Immature natural killer cell (primary cell): ENCODE results near the gene MAGEA11. TPM values are rescaled to one million over a fixed set of nuclear protein-coding genes. Genes with fewer than 3 reads are reported as not detected.
"Not testable (repeated sequence)": the region's sequence is repeated elsewhere in the genome, so short reads cannot be mapped to it uniquely, and the experiment has no call there.

Experiments
- DNase-seq, 3 donors: peaks; one replicate each; pipeline ENCODE4 v3.0.0; 2022; ENCODE audit warnings: mixed read lengths in 1 of 3
- H3K27ac Mint-ChIP-seq, 6 donors: one replicate each; pipeline ENCODE4 v1.8.0; 2020; ENCODE audit warnings: mixed read lengths in 6 of 6, mild to moderate bottlenecking in 5 of 6, inconsistent platforms in 4 of 6, moderate library complexity in 3 of 6
- H3K27me3 Mint-ChIP-seq, 3 donors: one replicate each; pipeline ENCODE4 v1.8.0; 2020 to 2021; ENCODE audit warnings: low read depth in 3 of 3, mild to moderate bottlenecking in 3 of 3, mixed read lengths in 3 of 3, moderate library complexity in 3 of 3, inconsistent platforms in 1 of 3
- H3K36me3 Mint-ChIP-seq, 3 donors: one replicate each; pipeline ENCODE4 v1.8.0; 2020; ENCODE audit warnings: mixed read lengths in 3 of 3, inconsistent platforms in 2 of 3, mild to moderate bottlenecking in 2 of 3
- H3K4me1 Mint-ChIP-seq, 2 donors: one replicate each; pipeline ENCODE4 v1.8.0; 2020; ENCODE audit warnings: inconsistent platforms in 2 of 2, mild to moderate bottlenecking in 2 of 2, mixed read lengths in 2 of 2, moderate library complexity in 1 of 2
- H3K4me3 Mint-ChIP-seq, 5 donors: one replicate each; pipeline ENCODE4 v1.8.0; 2020; ENCODE audit warnings: mild to moderate bottlenecking in 5 of 5, mixed read lengths in 5 of 5, inconsistent platforms in 3 of 5, moderate library complexity in 3 of 5
- H3K9me3 Mint-ChIP-seq, 6 donors: one replicate each; pipeline ENCODE4 v1.8.0; 2020; ENCODE audit warnings: mild to moderate bottlenecking in 6 of 6, mixed read lengths in 6 of 6, inconsistent platforms in 4 of 6, moderate library complexity in 3 of 6
- polyA plus RNA-seq, 3 donors: library from polyadenylated mRNA; unstranded; fragments of 300-500 nt; fragmentation: Illumina TruSeq; gene quantifications; one replicate each; pipeline ENCODE4 v1.2.3, GENCODE V29; 2021

The MAGEA11 gene, protein sequence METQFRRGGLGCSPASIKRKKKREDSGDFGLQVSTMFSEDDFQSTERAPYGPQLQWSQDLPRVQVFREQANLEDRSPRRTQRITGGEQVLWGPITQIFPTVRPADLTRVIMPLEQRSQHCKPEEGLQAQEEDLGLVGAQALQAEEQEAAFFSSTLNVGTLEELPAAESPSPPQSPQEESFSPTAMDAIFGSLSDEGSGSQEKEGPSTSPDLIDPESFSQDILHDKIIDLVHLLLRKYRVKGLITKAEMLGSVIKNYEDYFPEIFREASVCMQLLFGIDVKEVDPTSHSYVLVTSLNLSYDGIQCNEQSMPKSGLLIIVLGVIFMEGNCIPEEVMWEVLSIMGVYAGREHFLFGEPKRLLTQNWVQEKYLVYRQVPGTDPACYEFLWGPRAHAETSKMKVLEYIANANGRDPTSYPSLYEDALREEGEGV
- not detected for polyA plus RNA-seq

DNA sequence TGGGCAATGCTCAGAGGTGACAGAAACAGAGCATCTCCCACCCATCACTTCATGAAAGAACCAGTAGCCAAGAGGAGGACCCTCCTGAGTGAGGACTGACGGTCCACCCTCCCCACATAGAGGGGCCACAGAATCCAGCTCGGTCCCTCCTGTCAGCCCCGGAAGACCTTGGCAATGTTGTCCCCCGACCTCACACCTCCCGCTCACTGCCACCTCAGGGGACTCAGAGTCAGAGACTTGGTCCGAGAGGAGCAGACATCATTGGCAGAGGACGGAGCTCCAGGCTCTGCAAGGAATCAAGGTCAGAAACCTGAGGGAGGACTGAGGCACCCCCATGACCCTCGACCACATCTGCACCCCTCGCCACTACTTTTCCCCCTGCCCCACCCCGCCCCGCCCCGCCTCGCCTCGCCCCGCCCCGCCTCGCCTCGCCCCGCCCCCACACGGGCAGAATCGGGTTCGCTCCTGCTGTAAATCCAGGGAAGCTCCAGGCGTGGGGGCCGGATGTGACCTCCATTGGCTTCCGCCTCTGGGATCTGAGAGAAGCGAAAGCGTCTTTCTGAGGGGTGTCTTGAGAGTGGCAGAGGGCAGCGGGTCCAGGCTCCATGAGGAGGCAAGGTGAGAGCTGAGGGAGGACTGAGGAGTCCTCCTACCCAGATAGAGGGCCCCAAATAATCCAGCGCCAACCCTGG, at the start of gene MAGEA11:
Gene MAGEA11, plus strand, starts transcription at position 516 of the 692 bp plus-strand sequence. CDS start 1,100 bp downstream, outside the sequence.
- peaks cover 2 to 6% (median 3%) of the 10 kb centered on the region in 3 donors for H3K27me3 Mint-ChIP-seq

DNA sequence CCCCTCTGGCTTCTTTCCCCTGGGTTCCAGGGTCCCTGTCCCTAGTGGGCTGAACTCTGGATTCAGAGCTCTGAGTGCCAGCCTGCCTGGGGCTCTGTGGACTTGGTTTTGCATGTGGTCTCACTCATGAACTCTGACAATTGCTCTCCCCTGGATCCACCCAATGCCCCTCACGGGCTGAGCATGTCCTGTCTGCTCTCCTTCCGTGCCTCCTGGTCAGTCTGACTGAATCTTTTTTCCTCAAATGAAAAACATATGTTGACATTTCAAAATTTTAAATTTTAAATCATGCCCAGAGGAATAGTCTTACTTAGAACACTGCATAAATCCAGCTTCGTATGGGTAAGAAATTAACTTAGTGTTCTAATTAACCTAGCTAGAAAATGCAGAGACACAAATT, 36.8 kb upstream of the MAGEA11 start:
- not testable (repeated sequence) for H3K27ac Mint-ChIP-seq, DNase-seq, H3K27me3 Mint-ChIP-seq, H3K4me1 Mint-ChIP-seq, H3K4me3 Mint-ChIP-seq, H3K36me3 Mint-ChIP-seq, H3K9me3 Mint-ChIP-seq

More for the DNA sequence above, at the start of gene MAGEA11:
- DNase-seq, result no peak
- Mint-ChIP-seq H3K4me3 (no peak within 1 kb of the TSS), H3K27ac (no peak within 1 kb of the TSS), H3K9me3 (no peaks in the 10 kb centered on the region), H3K36me3 (no peaks in the 10 kb centered on the region), H3K4me1 (no peaks in the 10 kb centered on the region)

DNA sequence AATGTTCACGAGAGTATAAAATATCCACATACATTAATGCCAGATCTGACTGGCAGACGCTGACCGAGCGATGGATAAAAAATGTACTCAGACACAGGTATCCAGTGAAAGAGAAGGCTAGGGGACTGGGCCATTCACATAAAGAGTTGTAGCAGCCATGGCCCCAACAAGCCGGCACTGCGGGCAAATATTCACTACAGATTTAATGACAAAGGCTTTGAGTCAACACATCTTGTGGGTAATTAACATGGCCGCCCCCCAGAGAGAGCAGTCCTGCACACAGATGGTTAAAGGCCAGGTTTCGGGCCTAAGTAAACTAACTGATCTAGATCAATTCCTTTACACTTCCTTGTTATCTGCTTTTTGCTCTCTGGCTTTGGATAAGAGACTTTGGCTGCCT, 36.3 kb upstream of the MAGEA11 start:
- not testable (repeated sequence) for H3K27me3 Mint-ChIP-seq, H3K27ac Mint-ChIP-seq, H3K4me3 Mint-ChIP-seq, DNase-seq, H3K4me1 Mint-ChIP-seq, H3K36me3 Mint-ChIP-seq, H3K9me3 Mint-ChIP-seq

DNA sequence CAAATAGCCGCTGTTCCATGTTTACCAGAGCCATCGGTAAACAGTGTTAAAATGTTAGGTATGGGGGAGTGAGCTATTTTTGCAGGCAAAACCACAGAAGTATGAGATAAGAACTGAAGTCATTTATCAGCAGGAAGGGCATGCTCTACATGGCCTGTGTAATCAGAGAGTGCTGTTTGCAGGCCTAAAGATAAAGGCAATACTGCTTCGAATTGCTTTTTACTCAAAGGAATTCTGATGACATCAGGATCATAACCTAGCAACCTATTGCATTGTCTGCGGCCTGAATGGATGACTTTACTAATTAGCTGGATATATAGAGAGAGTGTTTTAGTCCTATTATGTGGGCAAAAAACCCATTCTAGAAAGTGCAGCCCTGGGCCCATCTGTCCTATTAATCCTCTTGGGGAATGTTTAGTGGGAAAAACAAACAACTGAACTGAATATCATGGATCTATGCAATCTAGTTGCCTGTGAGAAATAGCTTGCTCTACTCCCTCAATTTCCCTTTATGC, 32.6 kb upstream of the MAGEA11 start:
- H3K4me3 Mint-ChIP-seq, H3K9me3 Mint-ChIP-seq: not testable (repeated sequence)

DNA sequence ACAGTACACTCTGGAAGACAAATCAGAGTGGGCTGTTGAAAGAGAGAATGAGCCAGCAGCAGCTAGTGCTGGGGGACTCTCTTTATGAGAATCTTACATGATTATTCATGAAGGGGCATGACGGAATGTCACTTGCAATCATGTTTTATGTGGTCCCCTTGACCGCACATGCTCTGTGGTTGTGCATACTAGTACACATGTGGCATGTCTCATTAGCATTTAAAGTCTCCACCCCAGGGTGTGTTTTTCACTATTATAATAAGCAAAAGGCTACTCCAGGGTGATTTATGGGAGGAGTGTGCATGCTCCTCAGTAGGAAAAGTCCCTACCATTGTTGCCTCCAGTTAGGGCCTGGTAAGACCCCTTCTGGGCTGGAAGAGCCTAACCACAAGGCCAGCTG, 30.7 kb upstream of the MAGEA11 start:
- H3K4me1 Mint-ChIP-seq, result no peaks in the 10 kb centered on the region
- H3K9me3 Mint-ChIP-seq, result no peaks in the 10 kb centered on the region
- H3K27ac Mint-ChIP-seq, result no peak overlapping the region
- H3K27me3 Mint-ChIP-seq, result peaks cover 0 to 11% (median 0%) of the 10 kb centered on the region in 3 donors
- H3K36me3 Mint-ChIP-seq, result no peaks in the 10 kb centered on the region
- H3K4me3 Mint-ChIP-seq, result no peak overlapping the region
- no peak for DNase-seq

More for the DNA sequence above, 32.6 kb upstream of the MAGEA11 start:
- not testable (repeated sequence) for H3K27me3 Mint-ChIP-seq, H3K4me1 Mint-ChIP-seq, DNase-seq, H3K27ac Mint-ChIP-seq, H3K36me3 Mint-ChIP-seq

DNA sequence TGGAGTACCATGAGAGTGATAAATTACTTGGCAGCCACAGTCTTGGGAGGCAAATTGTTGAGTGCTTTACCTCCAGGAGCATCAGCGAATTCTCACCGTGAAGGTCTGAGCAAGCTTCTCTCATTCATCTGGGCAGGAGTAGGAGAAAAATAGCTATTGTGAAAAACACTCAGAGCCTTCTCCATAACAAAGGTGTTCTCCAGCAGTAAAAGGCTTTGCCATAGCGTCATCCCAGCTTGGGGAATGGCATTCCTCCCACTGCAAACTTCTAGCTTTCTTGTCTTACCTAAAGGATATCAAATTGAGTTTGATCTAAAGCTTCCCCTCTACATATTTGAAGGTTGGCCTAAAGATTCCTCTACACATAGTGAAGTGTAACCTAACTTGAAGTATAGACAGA, 29.8 kb upstream of the MAGEA11 start:
- no peak overlapping the region for H3K27ac Mint-ChIP-seq
- no peak overlapping the region for H3K4me3 Mint-ChIP-seq
- H3K36me3 Mint-ChIP-seq, result no peaks in the 10 kb centered on the region
- DNase-seq, result no peak
- peaks cover 0 to 11% (median 0%) of the 10 kb centered on the region in 3 donors for H3K27me3 Mint-ChIP-seq
- no peaks in the 10 kb centered on the region for H3K4me1 Mint-ChIP-seq
- H3K9me3 Mint-ChIP-seq, result no peaks in the 10 kb centered on the region

DNA sequence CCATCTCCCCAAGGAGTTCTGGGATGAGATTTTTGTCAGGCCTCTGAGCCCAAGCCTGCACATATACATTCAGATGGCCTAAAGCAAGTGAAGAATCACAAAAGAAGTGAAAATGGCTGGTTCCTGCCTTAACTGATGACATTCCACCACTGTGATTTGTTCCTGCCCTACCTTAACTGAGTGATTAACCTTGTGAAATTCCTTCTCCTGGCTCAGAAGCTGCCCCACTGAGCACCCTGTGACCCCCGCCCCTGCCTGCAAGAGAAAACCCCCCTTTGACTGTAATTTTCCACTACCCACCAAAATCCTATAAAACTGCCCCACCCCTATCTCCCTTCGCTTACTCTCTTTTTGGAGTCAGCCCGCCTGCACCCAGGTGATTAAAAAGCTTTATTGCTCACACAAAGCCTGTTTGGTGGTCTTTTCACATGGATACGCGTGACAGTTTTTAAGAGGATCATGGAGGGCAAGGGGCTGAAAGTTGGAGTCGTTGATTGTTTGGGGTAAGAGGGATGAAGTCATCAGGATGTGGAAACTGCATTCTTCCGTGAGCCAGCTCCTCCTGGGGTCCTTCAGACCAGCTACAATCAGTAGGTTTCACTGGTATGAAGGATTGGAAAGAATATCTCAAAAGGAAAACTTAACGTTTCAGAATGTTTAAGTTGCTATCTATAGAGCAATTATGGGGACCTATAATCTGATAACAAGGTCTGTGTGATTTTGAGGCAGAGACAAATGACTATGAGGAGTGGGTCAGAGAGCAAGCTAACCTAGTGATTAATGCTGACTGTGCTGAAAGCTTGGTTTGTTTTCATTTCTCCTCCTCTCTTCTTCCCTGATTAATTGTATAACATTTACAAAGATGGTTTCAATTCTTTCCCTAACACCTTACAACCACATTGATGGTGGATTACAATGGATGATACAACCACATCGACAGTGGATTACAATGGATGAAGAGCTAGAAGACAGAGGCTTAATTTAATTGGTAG, 28.6 kb upstream of the MAGEA11 start:
- H3K27me3 Mint-ChIP-seq, result peaks cover 0 to 11% (median 2%) of the 10 kb centered on the region in 3 donors
- no peaks in the 10 kb centered on the region for H3K4me1 Mint-ChIP-seq
- no peaks in the 10 kb centered on the region for H3K9me3 Mint-ChIP-seq
- no peak overlapping the region for H3K27ac Mint-ChIP-seq
- no peak overlapping the region for H3K4me3 Mint-ChIP-seq
- no peak for DNase-seq
- H3K36me3 Mint-ChIP-seq, result no peaks in the 10 kb centered on the region

DNA sequence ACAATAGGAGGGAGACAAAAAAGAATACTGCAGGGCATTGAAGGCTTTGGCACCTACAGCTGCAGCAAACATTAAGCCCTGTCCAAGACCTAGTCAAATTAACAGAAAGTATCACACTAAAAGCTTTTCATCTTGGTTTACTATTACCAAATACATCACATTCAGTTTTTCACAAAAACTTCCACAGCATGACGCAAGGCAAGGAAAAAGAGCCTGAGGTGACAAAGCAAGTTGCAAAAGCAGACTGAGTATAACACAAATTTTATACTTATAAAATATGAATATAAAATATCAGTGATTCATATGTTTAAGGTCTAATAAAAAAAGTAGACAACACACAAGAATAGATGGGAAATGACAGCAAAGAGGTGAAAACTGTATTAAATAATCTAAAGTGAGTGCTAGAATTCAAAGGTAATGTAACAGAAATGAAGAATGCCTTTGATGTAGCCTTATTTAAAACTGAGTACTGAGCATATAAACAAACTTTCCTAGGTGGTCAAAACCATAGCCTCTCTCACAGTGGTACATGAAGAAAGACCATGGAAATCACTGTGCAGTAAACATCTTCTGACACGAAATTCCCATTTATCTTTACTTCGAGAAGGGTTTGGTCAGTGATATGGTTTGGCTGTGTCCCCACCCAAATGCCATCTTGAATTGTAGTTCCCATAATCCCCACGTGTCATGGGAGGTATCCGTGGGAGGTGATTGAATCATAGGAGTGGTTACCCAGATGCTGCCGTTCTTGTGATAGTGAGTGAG, 27.7 kb upstream of the MAGEA11 start:
- Mint-ChIP-seq H3K27ac (no peak overlapping the region), H3K27me3 (peaks cover 0 to 11% (median 2%) of the 10 kb centered on the region in 3 donors), H3K4me1 (no peaks in the 10 kb centered on the region), H3K4me3 (no peak overlapping the region), H3K36me3 (no peaks in the 10 kb centered on the region), H3K9me3 (no peaks in the 10 kb centered on the region)
- DNase-seq, result no peak

DNA sequence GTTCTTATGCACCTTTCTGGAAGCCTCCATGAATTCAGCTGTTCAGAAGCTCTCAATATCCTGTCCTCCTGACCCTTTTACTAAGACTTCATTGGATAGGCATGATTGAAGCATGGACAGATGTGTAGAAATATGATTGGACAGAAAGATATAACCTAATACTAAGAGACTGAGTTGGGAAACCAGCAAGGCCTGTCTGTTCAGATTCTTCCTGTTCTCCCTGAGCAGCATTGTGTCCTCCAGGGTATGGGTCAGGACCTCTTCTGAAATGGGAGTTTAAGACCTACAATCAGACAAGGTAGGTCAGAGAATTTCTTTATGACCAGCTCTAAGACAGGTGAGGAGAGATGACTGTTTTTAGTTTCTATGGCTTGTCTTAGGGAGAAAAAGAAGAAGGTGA, 23.9 kb upstream of the MAGEA11 start:
- peaks cover 0 to 15% (median 5%) of the 10 kb centered on the region in 3 donors for H3K27me3 Mint-ChIP-seq

DNA sequence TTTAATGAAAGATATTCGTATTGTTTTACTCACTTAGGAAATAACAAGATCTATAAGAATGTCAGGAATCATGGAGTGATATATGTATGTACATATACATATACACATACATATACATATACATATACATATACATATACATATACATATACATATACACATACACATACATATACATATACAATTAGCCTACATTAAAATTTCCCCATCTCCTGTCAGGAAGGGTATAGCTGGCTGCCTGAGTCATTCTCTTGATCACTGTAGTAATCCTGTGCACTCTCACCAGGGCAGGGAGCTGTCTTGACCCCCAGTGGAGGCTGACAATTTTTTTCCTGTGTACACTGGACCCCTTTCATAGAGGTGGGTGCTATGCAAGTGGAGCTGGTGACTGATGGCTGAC, 23.3 kb upstream of the MAGEA11 start:
- H3K27me3 Mint-ChIP-seq, result peaks cover 0 to 19% (median 5%) of the 10 kb centered on the region in 3 donors
- H3K27ac Mint-ChIP-seq, result no peak overlapping the region
- H3K4me1 Mint-ChIP-seq, result no peaks in the 10 kb centered on the region
- DNase-seq, result no peak
- peaks cover 0 to 9% (median 2%) of the 10 kb centered on the region in 6 donors for H3K9me3 Mint-ChIP-seq
- no peaks in the 10 kb centered on the region for H3K36me3 Mint-ChIP-seq
- no peak overlapping the region for H3K4me3 Mint-ChIP-seq

More for the DNA sequence above, 23.9 kb upstream of the MAGEA11 start:
- DNase-seq, result no peak
- no peaks in the 10 kb centered on the region for H3K4me1 Mint-ChIP-seq
- no peak overlapping the region for H3K4me3 Mint-ChIP-seq
- H3K9me3 Mint-ChIP-seq, result peaks cover 0 to 6% (median 1%) of the 10 kb centered on the region in 6 donors
- no peaks in the 10 kb centered on the region for H3K36me3 Mint-ChIP-seq
- H3K27ac Mint-ChIP-seq, result no peak overlapping the region

DNA sequence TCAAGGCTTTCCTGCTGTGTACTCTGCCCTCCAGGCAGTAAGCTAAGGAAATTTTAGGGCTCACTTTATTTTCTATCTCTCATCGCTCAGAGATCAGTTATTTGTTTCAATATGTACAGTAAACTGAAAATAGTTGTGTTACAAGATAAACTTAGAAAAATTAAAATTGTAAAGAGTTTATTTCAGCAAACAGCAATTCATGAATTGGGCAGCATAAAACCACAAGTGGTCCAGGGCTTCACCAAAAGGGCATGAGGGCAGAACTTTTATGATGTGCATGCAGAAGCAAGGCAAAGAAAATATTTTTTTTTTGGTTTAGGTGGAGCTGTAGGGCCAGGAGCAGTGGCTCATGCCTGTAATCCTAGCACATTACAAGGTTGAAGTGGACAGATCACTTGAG, 20.1 kb upstream of the MAGEA11 start:
- H3K27ac Mint-ChIP-seq, result no peak overlapping the region
- peaks cover 0 to 11% (median 2%) of the 10 kb centered on the region in 6 donors for H3K9me3 Mint-ChIP-seq
- H3K36me3 Mint-ChIP-seq, result no peaks in the 10 kb centered on the region
- no peak for DNase-seq
- H3K4me3 Mint-ChIP-seq, result no peak overlapping the region
- no peaks in the 10 kb centered on the region for H3K4me1 Mint-ChIP-seq
- peaks cover 2 to 20% (median 7%) of the 10 kb centered on the region in 3 donors for H3K27me3 Mint-ChIP-seq

DNA sequence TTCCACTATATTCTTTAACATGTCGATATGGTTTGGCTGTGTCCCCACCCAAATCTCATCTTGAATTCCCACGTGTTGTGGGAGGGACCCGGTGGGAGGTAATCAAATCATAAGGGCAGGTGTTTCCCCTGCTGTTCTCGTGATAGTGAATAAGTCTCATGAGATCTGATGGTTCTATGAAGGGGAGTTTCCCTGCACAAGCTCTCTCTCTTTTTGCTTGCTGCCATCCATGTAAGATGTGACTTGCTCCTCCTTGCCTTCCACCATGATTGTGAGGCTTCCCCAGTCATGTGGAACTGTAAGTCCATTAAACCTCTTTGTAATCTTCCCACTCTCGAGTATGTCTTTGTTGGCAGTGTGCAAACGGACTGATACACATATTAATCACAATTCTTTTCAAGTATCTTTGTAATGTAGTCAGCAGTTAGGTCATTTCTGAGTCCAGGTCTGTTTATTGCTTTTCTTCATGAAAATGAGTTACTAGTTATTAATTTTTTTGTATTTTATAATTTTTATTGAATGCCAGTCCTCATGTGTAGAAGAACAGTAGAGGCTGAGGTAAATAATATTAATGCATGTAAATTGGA, 19.1 kb upstream of the MAGEA11 start:
- H3K4me3 Mint-ChIP-seq, H3K4me1 Mint-ChIP-seq, H3K36me3 Mint-ChIP-seq, DNase-seq, H3K27ac Mint-ChIP-seq: not testable (repeated sequence)
- Mint-ChIP-seq H3K27me3 (peaks cover 2 to 20% (median 8%) of the 10 kb centered on the region in 3 donors), H3K9me3 (peaks cover 0 to 11% (median 2%) of the 10 kb centered on the region in 6 donors)
